Measurements from ENCODE around the gene UBE2D1. TPM values are rescaled to one million over a fixed set of nuclear protein-coding genes. Genes with fewer than 3 reads are reported as not detected.

Gene UBE2D1
- total RNA-seq, 4 donors from 2014 or later = 3.0 to 21.9 (median 8.9) TPM

GRCh38 chr10:58319599-58319998 lies 15.2 kb upstream of the UBE2D1 start:
- H3K27me3 ChIP-seq = no peaks in the 10 kb centered on the region
- intact Hi-C loops (cut with DNase I; ENCODE audit: low total_unique reads) = no loop called here
- in situ Hi-C loops (cut with MboI; ENCODE audit: low pct_ligation_motif_present in 1 of 4, low pct_unique_long_range_greater_than_20kb in 1 of 4, low sequenced_read_pairs in 3 of 4) = no loop called here
- no peak for DNase-seq
- H3K27ac ChIP-seq = no peak overlapping the region
- H3K4me1 ChIP-seq = peaks cover 0 to 12% (median 3%) of the 10 kb centered on the region in 4 donors
- no peak overlapping the region for H3K4me3 ChIP-seq
- 96% methylated on average over 1 of the region's 1 CpG; no CpG with 5 or more reads in 1 of the 2 donors for WGBS, 2 donors (ENCODE audit: low coverage in 1 of 2)
- TF ChIP-seq POLR2AphosphoS5 (IDR thresholded peaks at IDR 0.05) = no peak
- no peak for TF ChIP-seq EP300 (IDR thresholded peaks at IDR 0.05; ENCODE audit: low read depth)
- TF ChIP-seq POLR2A (IDR thresholded peaks at IDR 0.05) = no peak
- TF ChIP-seq CTCF (IDR thresholded peaks at IDR 0.05) = no peak
- no peaks in the 10 kb centered on the region for H3K36me3 ChIP-seq
- H3K9me3 ChIP-seq = no peaks in the 10 kb centered on the region

- no peak overlapping the region for H3K4me3 ChIP-seq
- intact Hi-C loops (cut with DNase I; ENCODE audit: low total_unique reads) = no loop called here
- no peak overlapping the region for H3K27ac ChIP-seq
- H3K4me1 ChIP-seq = peaks cover 0 to 12% (median 3%) of the 10 kb centered on the region in 4 donors
- H3K27me3 ChIP-seq = no peaks in the 10 kb centered on the region
- WGBS, 2 donors (ENCODE audit: low coverage in 1 of 2) = 91 to 100% methylated on average over 2 to 4 of the region's 4 CpGs
- in situ Hi-C loops (cut with MboI; ENCODE audit: low pct_ligation_motif_present in 1 of 4, low pct_unique_long_range_greater_than_20kb in 1 of 4, low sequenced_read_pairs in 3 of 4) = no loop called here
- H3K9me3 ChIP-seq = no peaks in the 10 kb centered on the region
- no peak for TF ChIP-seq EP300 (IDR thresholded peaks at IDR 0.05; ENCODE audit: low read depth)
- TF ChIP-seq POLR2A (IDR thresholded peaks at IDR 0.05) = no peak
- TF ChIP-seq POLR2AphosphoS5 (IDR thresholded peaks at IDR 0.05) = no peak
- no peak for TF ChIP-seq CTCF (IDR thresholded peaks at IDR 0.05)
- no peaks in the 10 kb centered on the region for H3K36me3 ChIP-seq
- no peak for DNase-seq
Measured at GRCh38 chr10:58320351-58321049, 14.3 kb upstream of the UBE2D1 start.

- DNase-seq = peak; percentile 42
- in situ Hi-C loops (cut with MboI; ENCODE audit: low pct_ligation_motif_present in 1 of 4, low pct_unique_long_range_greater_than_20kb in 1 of 4, low sequenced_read_pairs in 3 of 4) = no loop called here
- TF ChIP-seq POLR2AphosphoS5 (IDR thresholded peaks at IDR 0.05) (no peak), EP300 (IDR thresholded peaks at IDR 0.05; ENCODE audit: low read depth) (no peak), POLR2A (IDR thresholded peaks at IDR 0.05) (no peak), CTCF (IDR thresholded peaks at IDR 0.05) (no peak)
- Histone ChIP-seq H3K27ac (peak overlapping the region in 3 of 4 donors; percentile 19 to 42 (median 28)), H3K27me3 (no peaks in the 10 kb centered on the region), H3K9me3 (no peaks in the 10 kb centered on the region), H3K4me1 (peaks cover 0 to 12% (median 3%) of the 10 kb centered on the region in 4 donors), H3K36me3 (no peaks in the 10 kb centered on the region), H3K4me3 (no peak overlapping the region)
- WGBS, 2 donors (ENCODE audit: low coverage in 1 of 2) = 20 to 28% methylated on average over 3 of the region's 3 CpGs
- intact Hi-C loops (cut with DNase I; ENCODE audit: low total_unique reads) = no loop called here
Measured at GRCh38 chr10:58322072-58322834, 12.6 kb upstream of the UBE2D1 start.

GRCh38 chr10:58322835-58323209 lies 12.0 kb upstream of the UBE2D1 start:
- Histone ChIP-seq H3K36me3 (no peaks in the 10 kb centered on the region), H3K27me3 (no peaks in the 10 kb centered on the region), H3K4me3 (no peak overlapping the region), H3K4me1 (peaks cover 0 to 12% (median 3%) of the 10 kb centered on the region in 4 donors), H3K27ac (peak overlapping the region in 3 of 4 donors; percentile 19 to 42 (median 28)), H3K9me3 (no peaks in the 10 kb centered on the region)
- no peak for DNase-seq
- 18 to 32% methylated on average over 1 of the region's 1 CpG for WGBS, 2 donors (ENCODE audit: low coverage in 1 of 2)
- TF ChIP-seq POLR2A (IDR thresholded peaks at IDR 0.05) (no peak), CTCF (IDR thresholded peaks at IDR 0.05) (no peak), EP300 (IDR thresholded peaks at IDR 0.05; ENCODE audit: low read depth) (no peak), POLR2AphosphoS5 (IDR thresholded peaks at IDR 0.05) (no peak)
- intact Hi-C loops (cut with DNase I; ENCODE audit: low total_unique reads) (no loop called here), in situ Hi-C loops (cut with MboI; ENCODE audit: low pct_ligation_motif_present in 1 of 4, low pct_unique_long_range_greater_than_20kb in 1 of 4, low sequenced_read_pairs in 3 of 4) (no loop called here)

All from transverse colon (tissue), 4 donors.